GM12892 (cell line): ENCODE measurements around the gene SRA1. TPM values are rescaled to one million over a fixed set of nuclear protein-coding genes. Genes with fewer than 3 reads are reported as not detected.
"Not testable (repeated sequence)": the region's sequence is repeated elsewhere in the genome, so short reads cannot be mapped to it uniquely, and the experiment has no call there.

Experiments
- DNase-seq: peaks from one replicate; pipeline ENCODE4 v3.0.0; 2011; ENCODE audit not compliant: insufficient read length
- FAIRE-seq: peaks from 2 replicates; lab custom pipeline; 2011; peaks lifted over from hg19 to GRCh38; lab: Jason Lieb, UNC
- POLR2A ChIP-seq: IDR thresholded peaks from 2 replicates; pipeline ENCODE4 v1.6.1; 2011; ENCODE audit warnings: low read depth, low read length, control low read depth
- POLR2AphosphoS5 ChIP-seq: IDR thresholded peaks from 2 replicates; pipeline ENCODE4 v1.6.1; 2011; ENCODE audit warnings: low read depth, low read length, control low read depth
- TAF1 ChIP-seq: IDR thresholded peaks from 2 replicates; pipeline ENCODE4 v1.6.1; 2011; ENCODE audit warnings: low read depth, mild to moderate bottlenecking, control low read depth, low read length, borderline replicate concordance
- polyA plus RNA-seq: library from polyadenylated mRNA; unstranded; fragments of >200 nt; gene quantifications from one replicate; pipeline ENCODE4 v1.2.1, GENCODE V29; 2012; ENCODE audit warnings: missing spikeins, inconsistent platforms; ENCODE audit not compliant: missing spikeins

Gene SRA1
- polyA plus RNA-seq, result 38.1 TPM

DNA sequence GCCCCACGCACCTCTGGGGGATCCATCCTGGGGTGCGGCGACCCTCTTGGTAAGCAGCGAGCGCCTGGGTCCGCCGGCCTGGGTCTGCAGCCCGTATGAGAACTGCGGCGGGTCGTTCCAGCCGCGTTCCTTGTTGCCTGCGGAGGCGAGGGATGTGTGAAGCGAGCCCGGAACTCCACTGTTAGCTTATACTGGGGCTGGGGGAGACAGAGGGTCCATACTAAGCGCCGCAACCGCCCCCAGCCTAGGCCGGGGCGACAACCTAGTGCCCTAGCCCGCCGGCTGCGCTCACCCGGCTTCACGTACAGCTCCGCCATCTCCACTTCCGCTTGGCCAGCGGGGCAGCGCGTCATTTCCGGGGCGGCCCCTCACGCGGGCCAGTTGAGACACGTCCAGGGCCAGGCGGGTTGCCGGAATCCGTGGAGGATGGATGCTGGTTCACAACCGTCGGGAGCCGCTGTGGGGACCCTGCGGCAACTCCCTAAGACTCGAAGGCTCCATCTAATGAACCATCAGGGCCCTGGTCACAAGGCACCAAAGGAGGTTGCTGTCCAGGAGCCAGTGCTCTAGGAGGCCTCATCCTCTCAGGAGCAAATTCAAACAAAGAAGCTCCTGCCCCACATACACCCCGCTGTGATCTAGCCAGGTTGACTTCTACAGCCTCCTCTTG, at the start of gene SRA1:
SRA1 (minus strand) TSS at position 338 of the 670 bp plus-strand sequence; CDS start at position 317, 21 bp downstream.
- peak; percentile 96 for TF ChIP-seq POLR2AphosphoS5
- peak; percentile 90 for TF ChIP-seq TAF1
- peak; percentile 99 for TF ChIP-seq POLR2A
- FAIRE-seq, result peak; percentile 97
- peak; percentile 96 for DNase-seq

DNA sequence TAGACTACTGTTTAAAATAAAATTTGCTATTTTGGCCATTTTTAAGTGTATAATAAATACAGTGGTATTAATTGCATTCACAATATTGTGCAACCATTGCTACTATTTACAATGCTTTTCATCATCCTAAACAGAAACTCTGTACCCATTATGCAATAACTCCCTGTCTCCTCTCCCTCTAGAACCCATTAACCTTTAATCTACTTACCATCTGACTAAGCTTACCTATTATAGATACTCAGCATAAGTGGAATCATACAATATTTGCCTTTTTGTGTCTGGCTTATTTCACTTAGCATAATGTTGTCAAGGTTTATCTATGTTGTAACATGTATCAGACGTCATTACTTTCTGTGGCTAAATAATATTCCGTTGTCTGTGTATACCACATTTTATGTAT, 49.8 kb upstream of the SRA1 start:
- no peak for DNase-seq
- TF ChIP-seq POLR2A (no peak), TAF1 (no peak), POLR2AphosphoS5 (no peak)
- no peak for FAIRE-seq

DNA sequence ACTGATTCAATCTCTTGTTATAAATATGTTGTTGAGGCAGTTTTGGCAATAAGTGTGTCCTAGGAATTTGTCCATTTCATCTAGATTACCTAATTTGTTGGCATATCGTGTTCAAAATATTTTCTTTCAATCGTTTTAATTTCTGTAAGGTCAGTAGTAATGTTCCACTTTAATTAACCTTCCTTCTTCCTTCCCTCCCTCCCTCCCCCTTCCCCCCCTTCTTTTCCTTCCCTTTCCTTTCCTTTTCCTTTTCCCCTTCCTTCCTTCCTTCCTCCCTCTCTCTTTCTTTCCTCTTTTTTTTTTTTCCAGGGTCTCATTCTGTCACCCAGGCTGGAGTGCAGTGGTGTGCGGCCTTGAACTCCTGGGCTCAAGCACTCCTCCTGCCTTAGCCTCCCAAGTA, 48.6 kb upstream of the SRA1 start:
- TF ChIP-seq TAF1, result no peak
- no peak for TF ChIP-seq POLR2A
- no peak for TF ChIP-seq POLR2AphosphoS5

GRCh38 chr5:140603734-140604133, 46.5 kb upstream of the SRA1 start:
- FAIRE-seq (no peak), DNase-seq (no peak)
- TF ChIP-seq POLR2AphosphoS5 (no peak), TAF1 (no peak), POLR2A (no peak)

More for the DNA sequence above, 48.6 kb upstream of the SRA1 start:
- FAIRE-seq (no peak), DNase-seq (no peak)

GRCh38 chr5:140603446-140603698, 46.1 kb upstream of the SRA1 start:
- not testable (repeated sequence) for FAIRE-seq, DNase-seq

DNA sequence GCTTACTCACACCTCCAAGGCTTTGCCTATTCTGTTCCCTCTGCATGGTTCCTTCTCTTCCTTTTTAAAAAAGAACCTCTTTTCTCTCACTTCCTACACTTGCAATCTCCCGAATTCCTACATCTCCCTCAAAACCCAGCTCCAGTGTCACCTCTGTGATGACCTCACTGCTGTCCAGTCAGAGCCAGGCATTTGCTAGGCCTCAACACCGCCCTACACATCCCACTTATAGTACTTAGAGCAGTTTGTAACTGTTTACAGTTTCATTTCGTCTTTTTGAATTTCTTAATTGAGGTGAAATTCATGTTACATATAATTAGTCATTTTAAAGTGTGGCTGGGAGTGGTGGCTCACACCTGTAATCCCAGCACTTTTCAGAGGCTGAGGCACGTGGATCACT, 44.9 kb upstream of the SRA1 start:
- DNase-seq (no peak), FAIRE-seq (no peak)
- TF ChIP-seq TAF1, result no peak
- no peak for TF ChIP-seq POLR2AphosphoS5
- TF ChIP-seq POLR2A, result no peak

GRCh38 chr5:140600096-140600495, 42.8 kb upstream of the SRA1 start:
- no peak for FAIRE-seq
- TF ChIP-seq POLR2A (no peak), POLR2AphosphoS5 (no peak)
- DNase-seq, result no peak

GRCh38 chr5:140598836-140599235, 41.6 kb upstream of the SRA1 start:
- TF ChIP-seq POLR2AphosphoS5 (no peak), POLR2A (no peak), TAF1 (no peak)
- DNase-seq, result no peak
- FAIRE-seq, result no peak

DNA sequence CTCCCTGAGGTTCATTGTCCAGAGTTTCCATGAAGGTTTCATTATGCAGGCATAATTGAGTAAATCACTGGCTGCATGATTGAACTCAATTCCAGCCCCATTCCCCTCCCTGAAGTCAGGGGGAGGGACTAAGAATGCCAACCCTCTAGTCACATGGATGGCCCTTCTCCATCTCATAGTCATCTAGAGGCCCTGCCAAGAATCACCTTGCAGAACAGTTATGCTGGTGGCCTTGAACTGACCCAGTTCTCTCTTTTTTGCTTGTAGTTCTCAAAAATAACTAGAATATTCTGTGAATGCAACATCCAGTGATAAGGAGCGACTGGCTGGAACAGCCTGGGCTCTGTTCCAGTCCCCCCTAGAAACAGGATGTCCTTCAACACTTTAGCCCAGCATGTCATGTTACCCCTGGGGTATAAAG, 39.1 kb upstream of the SRA1 start:
- TF ChIP-seq TAF1 (no peak), POLR2AphosphoS5 (no peak), POLR2A (no peak)

GRCh38 chr5:140595538-140596300, 38.4 kb upstream of the SRA1 start:
- TF ChIP-seq POLR2A (no peak), TAF1 (no peak), POLR2AphosphoS5 (no peak)
- no peak for FAIRE-seq
- no peak for DNase-seq

More for the DNA sequence above, 39.1 kb upstream of the SRA1 start:
- no peak for FAIRE-seq
- no peak for DNase-seq

- TF ChIP-seq POLR2AphosphoS5 (no peak), TAF1 (no peak), POLR2A (no peak)
- DNase-seq (no peak), FAIRE-seq (no peak)
These were observed 36.9 kb upstream of the SRA1 start for GRCh38 chr5:140594169-140594568.

DNA sequence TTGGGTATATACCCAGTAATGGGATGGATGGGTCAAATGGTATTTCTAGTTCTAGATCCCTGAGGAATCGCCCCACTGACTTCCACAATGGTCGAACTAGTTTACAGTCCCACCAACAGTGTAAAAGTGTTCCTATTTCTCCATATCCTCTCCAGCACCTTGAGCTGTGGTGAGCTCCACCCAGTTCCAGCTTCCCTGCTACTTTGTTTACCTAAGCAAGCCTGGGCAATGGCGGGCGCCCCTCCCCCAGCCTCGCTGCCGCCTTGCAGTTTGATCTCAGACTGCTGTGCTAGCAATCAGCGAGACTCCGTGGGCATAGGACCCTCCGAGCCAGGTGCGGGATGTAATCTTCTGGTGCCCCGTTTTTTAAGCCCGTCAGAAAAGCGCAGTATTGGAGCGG, 35.8 kb upstream of the SRA1 start:
- DNase-seq, FAIRE-seq: not testable (repeated sequence)
